ES-I3 (cell line): ENCODE measurements around the gene TTC24.
A peak's percentile ranks its signal among the peaks of the same experiment; 100 is the strongest.
"Not testable (repeated sequence)": the region's sequence is repeated elsewhere in the genome, so short reads cannot be mapped to it uniquely, and the experiment has no call there.

Experiments
- H3K36me3 ChIP-seq: 2 replicates; pipeline ENCODE4 v1.6.1; 2013; ENCODE audit warnings: mild to moderate bottlenecking, low read length, control low read depth, moderate library complexity; ENCODE audit not compliant: insufficient read depth
- H3K4me1 ChIP-seq: 2 replicates; pipeline ENCODE4 v1.6.1; 2013; ENCODE audit warnings: mild to moderate bottlenecking, control low read depth, low read length; ENCODE audit not compliant: insufficient read depth
- H3K9ac ChIP-seq: 2 replicates; pipeline ENCODE4 v1.6.1; 2013; ENCODE audit warnings: low read depth, mild to moderate bottlenecking, low read length, moderate library complexity
- H3K9me3 ChIP-seq: 2 replicates; pipeline ENCODE4 v1.6.1; 2013; ENCODE audit warnings: mild to moderate bottlenecking, low read length, moderate library complexity; ENCODE audit not compliant: control insufficient read depth, insufficient read depth

Gene TTC24

DNA sequence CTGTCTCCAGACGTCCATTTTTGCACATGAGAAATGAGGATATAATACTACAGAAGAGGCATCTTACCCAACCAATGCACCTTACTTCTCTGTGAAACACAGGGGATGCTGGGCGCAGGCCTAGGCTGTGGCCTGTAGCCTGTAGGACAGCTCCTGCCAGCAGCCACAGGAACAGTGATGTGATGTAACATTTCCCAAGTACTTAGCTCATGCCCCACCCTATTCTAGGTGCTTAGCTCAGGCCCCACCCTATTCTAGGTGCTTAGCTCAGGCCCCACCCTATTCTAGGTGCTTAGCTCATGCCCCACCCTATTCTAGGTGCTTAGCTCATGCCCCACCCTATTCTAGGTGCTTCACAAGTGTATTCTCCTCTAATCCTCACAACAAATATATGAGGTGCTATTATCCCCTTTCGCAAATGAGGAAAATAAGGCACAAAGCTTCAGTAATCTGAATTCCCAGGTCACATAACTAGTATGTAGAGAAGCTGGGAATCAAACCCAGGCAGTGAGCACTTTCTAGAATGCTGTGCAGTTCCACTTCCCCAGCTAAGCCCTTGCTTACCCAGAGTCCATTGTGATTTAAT lies 7.5 kb downstream of the TTC24 start:
- no peaks in the 10 kb centered on the region for H3K9me3 ChIP-seq
- H3K36me3 ChIP-seq = no peaks in the 10 kb centered on the region
- peaks cover 9% of the 10 kb centered on the region for H3K4me1 ChIP-seq
- no peak overlapping the region for H3K9ac ChIP-seq

DNA sequence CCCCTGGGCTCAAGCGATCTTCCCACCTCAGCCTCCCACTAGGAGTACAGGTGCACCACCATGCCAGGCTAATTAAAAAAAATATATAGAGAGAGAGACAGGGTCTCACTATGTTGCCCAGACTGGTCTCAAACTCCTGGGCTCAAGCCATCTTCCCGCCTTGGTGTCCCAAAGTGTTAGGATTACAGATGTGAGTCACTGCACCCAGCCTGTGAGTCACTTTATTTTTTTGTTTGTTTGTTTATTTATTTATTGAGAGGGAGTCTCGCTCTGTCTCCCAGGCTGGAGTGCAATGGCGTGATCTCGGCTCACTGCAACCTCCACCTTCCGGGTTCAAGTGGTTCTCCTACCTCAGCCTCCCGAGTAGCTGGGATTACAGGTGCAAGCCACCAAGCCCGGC lies 8.4 kb downstream of the TTC24 start:
- H3K4me1 ChIP-seq, H3K36me3 ChIP-seq, H3K9me3 ChIP-seq, H3K9ac ChIP-seq: not testable (repeated sequence)

DNA sequence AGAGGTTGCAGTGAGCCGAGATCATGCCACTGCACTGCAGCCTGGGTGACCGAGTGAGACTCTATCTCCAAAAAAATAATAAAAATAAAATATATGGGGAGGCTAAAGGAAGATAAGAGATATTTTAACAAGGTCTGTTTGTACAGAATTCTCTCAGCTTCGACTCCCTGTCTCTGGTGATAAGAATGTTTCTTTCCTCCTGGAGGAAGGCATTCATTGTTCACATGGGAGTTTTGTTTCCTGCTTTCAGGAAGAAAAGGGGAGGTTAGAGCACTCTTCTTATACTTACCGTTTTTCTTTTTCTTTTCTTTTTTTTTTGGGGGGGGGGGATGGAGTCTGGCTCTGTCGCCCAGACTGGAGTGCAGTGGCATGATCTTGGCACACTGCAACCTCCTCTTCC lies 10.0 kb downstream of the TTC24 start:
- no peaks in the 10 kb centered on the region for H3K9me3 ChIP-seq
- H3K4me1 ChIP-seq = peaks cover 4% of the 10 kb centered on the region
- H3K9ac ChIP-seq = no peak overlapping the region
- H3K36me3 ChIP-seq = peaks cover 4% of the 10 kb centered on the region; the same call in 1 of the 2 replicates

GRCh38 chr1:156590326-156591180 lies 11.0 kb downstream of the TTC24 start:
- Histone ChIP-seq H3K9ac (peak overlapping the region; percentile 72), H3K9me3 (no peaks in the 10 kb centered on the region), H3K36me3 (peaks cover 7% of the 10 kb centered on the region; the same call in 1 of the 2 replicates), H3K4me1 (no peaks in the 10 kb centered on the region)

GRCh38 chr1:156591181-156591431 lies 11.6 kb downstream of the TTC24 start:
- peaks cover 11% of the 10 kb centered on the region; the same call in 1 of the 2 replicates for H3K36me3 ChIP-seq
- no peaks in the 10 kb centered on the region for H3K4me1 ChIP-seq
- H3K9me3 ChIP-seq = no peaks in the 10 kb centered on the region
- H3K9ac ChIP-seq = peak overlapping the region; percentile 72

GRCh38 chr1:156591432-156592157 lies 12.1 kb downstream of the TTC24 start, which contains the start of gene NAXE:
Gene NAXE, plus strand, starts transcription at chr1:156591776. Its CDS starts 29 bp downstream, at chr1:156591805.
- peak within 1 kb of the TSS; percentile 72 for H3K9ac ChIP-seq

GRCh38 chr1:156592158-156592909 lies 12.8 kb downstream of the TTC24 start:
- Histone ChIP-seq H3K9me3 (no peaks in the 10 kb centered on the region), H3K4me1 (no peaks in the 10 kb centered on the region), H3K9ac (peak overlapping the region; percentile 72), H3K36me3 (peaks cover 19% of the 10 kb centered on the region; the same call in 1 of the 2 replicates)

More at GRCh38 chr1:156591432-156592157, 12.1 kb downstream of the TTC24 start, which contains the start of gene NAXE:
- Histone ChIP-seq H3K9me3 (no peaks in the 10 kb centered on the region), H3K36me3 (peaks cover 14% of the 10 kb centered on the region; the same call in 1 of the 2 replicates), H3K4me1 (no peaks in the 10 kb centered on the region)

DNA sequence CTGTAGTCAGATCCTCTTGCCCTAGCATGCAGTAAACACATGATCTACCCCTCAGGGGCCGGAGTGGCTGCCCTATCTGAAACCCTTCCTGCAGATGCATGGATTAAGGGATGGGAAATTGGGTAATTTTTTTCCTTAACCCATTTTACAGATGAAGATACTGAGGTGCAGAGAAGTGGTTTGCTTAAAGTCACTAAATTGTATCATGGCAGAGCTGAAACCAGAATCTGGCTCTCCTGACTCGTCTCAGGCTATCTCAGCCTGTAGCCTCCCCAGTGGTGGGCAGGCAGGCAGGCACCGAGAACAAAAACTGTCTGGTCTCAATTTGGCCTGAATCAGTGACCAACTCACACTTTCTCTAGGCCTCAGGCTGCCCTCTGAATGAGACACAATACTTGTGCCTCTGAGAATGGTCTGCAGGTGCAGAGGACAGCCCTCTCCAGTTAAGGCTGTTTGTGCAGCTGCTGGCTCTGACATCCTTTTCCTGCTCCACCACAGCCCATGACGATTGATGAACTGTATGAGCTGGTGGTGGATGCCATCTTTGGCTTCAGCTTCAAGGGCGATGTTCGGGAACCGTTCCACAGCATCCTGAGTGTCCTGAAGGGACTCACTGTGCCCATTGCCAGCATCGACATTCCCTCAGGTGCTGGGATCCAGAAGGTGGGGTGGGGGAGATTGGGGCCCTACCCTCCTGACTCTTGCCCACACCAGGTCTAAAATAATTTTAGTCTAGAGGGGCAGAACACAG lies 13.6 kb downstream of the TTC24 start:
- no peaks in the 10 kb centered on the region for H3K4me1 ChIP-seq
- peaks cover 24% of the 10 kb centered on the region for H3K36me3 ChIP-seq
- no peaks in the 10 kb centered on the region for H3K9me3 ChIP-seq
- no peak overlapping the region for H3K9ac ChIP-seq

DNA sequence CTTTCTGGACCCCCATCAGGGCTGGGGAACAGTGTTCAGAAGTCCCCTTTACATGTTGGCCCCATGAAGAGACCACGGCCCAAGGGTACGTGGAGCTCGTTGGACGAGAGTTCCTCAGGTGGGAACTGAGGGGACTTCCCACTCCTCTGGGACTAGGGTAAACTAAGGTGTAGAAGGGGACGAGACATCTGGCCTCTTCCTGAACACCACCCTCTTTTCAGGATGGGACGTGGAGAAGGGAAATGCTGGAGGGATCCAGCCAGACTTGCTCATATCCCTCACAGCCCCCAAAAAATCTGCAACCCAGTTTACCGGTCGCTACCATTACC lies 14.1 kb downstream of the TTC24 start:
- Histone ChIP-seq H3K9ac (no peak overlapping the region), H3K36me3 (peaks cover 26% of the 10 kb centered on the region), H3K4me1 (no peaks in the 10 kb centered on the region), H3K9me3 (no peaks in the 10 kb centered on the region)

DNA sequence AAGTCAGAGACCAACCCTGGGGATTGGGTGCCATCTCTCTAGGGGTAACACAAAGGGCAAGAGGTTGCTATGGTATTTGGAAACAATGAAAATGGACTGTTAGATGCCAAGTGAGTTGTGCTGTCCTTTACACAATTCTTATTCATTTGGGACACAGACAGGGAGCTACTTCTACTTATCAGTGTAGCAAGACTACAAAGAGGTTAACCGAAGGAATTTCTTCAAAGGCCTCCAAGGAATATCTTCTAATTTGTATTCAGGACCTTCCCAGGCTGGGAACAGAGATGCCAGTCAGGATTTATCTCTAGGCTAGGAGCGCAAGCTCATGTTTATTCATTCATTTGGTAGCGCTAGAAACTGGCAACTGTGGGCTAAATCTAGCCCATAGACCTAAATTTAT lies 14.7 kb downstream of the TTC24 start:
- Histone ChIP-seq H3K9ac (no peak overlapping the region), H3K9me3 (no peaks in the 10 kb centered on the region), H3K36me3 (peaks cover 26% of the 10 kb centered on the region), H3K4me1 (no peaks in the 10 kb centered on the region)

- Histone ChIP-seq H3K36me3 (peaks cover 26% of the 10 kb centered on the region), H3K4me1 (no peaks in the 10 kb centered on the region), H3K9me3 (no peaks in the 10 kb centered on the region), H3K9ac (no peak overlapping the region)
Measured at GRCh38 chr1:156595016-156595415, 15.5 kb downstream of the TTC24 start.

GRCh38 chr1:156596426-156596825 lies 16.9 kb downstream of the TTC24 start:
- Histone ChIP-seq H3K9ac (no peak overlapping the region), H3K4me1 (no peaks in the 10 kb centered on the region), H3K36me3 (peaks cover 26% of the 10 kb centered on the region), H3K9me3 (no peaks in the 10 kb centered on the region)

DNA sequence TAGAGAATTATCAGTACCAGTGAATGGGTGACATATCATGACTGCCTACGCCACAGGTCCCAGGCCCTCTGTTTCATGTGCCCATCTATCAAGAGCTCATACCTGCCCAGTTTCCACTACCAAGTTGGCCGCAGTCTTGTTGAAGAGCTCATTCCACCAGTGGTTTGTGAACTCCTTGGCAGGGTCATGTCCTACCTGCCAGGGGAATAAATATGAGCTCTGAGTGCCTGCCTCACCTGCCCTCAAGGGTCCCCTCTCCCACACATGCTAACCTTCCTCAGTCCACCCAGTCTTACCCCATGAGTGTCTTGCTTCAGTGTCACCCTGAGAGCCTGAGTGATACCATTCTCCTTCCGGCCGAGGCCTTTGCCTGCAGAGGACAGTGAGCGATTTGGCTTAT lies 18.6 kb downstream of the TTC24 start:
- peaks cover 25% of the 10 kb centered on the region for H3K36me3 ChIP-seq
- H3K9ac ChIP-seq = no peak overlapping the region
- H3K4me1 ChIP-seq = no peaks in the 10 kb centered on the region
- no peaks in the 10 kb centered on the region for H3K9me3 ChIP-seq
